Measurements from ENCODE around the gene GPR162. TPM values are rescaled to one million over a fixed set of nuclear protein-coding genes. Genes with fewer than 3 reads are reported as not detected.

GPR162 gene
- total and polyA plus RNA-seq, 11 donors = 1.8 to 7.7 (median 3.0) TPM

- Histone ChIP-seq H3K27ac (no peak overlapping the region), H3K27me3 (no peaks in the 10 kb centered on the region), H3K9me3 (no peaks in the 10 kb centered on the region), H3K4me1 (no peaks in the 10 kb centered on the region), H3K36me3 (peaks cover 4 to 100% (median 95%) of the 10 kb centered on the region in 9 donors), H3K4me3 (no peak overlapping the region)
- intact Hi-C loops (cut with DNase I) = loop anchor here in 1 of 10 donors (10.0 kb wide), 1 partner anchor 105 kb away; no protein-coding TSS in a partner anchor
- ATAC-seq (no peak), DNase-seq (peak in 1 of 5 donors; percentile 10)
- 93 to 97% (median 97%) methylated on average over 8 to 9 of the region's 9 CpGs for WGBS, 4 donors
- no peak for TF ChIP-seq POLR2A (IDR thresholded peaks at IDR 0.05)
- TF ChIP-seq, protein P1, sequence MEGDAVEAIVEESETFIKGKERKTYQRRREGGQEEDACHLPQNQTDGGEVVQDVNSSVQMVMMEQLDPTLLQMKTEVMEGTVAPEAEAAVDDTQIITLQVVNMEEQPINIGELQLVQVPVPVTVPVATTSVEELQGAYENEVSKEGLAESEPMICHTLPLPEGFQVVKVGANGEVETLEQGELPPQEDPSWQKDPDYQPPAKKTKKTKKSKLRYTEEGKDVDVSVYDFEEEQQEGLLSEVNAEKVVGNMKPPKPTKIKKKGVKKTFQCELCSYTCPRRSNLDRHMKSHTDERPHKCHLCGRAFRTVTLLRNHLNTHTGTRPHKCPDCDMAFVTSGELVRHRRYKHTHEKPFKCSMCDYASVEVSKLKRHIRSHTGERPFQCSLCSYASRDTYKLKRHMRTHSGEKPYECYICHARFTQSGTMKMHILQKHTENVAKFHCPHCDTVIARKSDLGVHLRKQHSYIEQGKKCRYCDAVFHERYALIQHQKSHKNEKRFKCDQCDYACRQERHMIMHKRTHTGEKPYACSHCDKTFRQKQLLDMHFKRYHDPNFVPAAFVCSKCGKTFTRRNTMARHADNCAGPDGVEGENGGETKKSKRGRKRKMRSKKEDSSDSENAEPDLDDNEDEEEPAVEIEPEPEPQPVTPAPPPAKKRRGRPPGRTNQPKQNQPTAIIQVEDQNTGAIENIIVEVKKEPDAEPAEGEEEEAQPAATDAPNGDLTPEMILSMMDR (IDR thresholded peaks at IDR 0.05) = no peak
Observed at GRCh38 chr12:6860116-6860515, 38.5 kb downstream of the GPR162 start.

DNA sequence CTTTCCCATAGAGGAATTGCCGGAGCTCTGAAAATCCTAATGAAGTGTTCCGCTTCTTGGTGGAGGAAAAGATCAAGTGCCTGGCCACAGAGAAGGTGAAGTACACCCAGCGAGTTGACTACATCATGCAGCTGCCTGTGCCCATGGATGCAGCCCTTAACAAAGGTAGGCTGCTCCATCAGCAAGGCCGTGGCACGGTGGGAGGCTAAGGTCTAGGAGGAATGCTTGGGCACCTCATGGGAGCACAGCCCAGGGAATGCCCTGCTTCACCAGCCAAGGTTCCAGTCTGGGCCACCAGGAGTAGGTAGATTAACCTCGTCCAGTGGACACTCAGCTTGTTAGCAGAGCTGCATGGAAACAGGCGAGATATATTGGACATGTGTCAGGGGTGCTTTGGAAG, 39.3 kb downstream of the GPR162 start:
- no peaks in the 10 kb centered on the region for H3K27me3 ChIP-seq
- ATAC-seq (no peak), DNase-seq (no peak)
- H3K27ac ChIP-seq = no peak overlapping the region
- no peak for TF ChIP-seq POLR2A (IDR thresholded peaks at IDR 0.05)
- H3K4me1 ChIP-seq = no peaks in the 10 kb centered on the region
- H3K36me3 ChIP-seq = peaks cover 4 to 100% (median 96%) of the 10 kb centered on the region in 9 donors
- no peaks in the 10 kb centered on the region for H3K9me3 ChIP-seq
- intact Hi-C loops (cut with DNase I) = loop anchor here in 1 of 10 donors (10.0 kb wide), 1 partner anchor 104 kb away; no protein-coding TSS in a partner anchor
- no peak overlapping the region for H3K4me3 ChIP-seq
- 93 to 97% (median 96%) methylated on average over 7 of the region's 7 CpGs for WGBS, 4 donors

DNA sequence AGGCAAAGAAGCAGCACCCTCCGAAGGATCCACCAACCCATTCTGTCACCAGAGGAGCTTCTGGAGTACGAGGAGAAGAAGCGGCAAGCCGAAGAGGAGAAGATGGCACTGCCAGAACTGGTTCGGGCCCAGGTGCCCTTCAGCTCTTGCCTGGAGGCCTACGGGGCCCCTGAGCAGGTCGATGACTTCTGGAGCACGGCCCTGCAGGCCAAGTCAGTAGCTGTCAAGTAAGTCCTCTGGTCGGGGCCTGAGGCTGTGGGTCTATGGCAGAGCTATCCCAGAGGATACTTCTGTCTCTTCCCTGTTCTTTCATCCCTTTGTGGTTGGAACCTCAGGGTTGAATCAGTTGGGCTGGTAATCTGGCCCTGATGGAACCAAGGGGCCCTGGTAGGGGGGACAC, 39.8 kb downstream of the GPR162 start:
- no peaks in the 10 kb centered on the region for H3K9me3 ChIP-seq
- 91 to 96% (median 93%) methylated on average over 9 of the region's 9 CpGs for WGBS, 4 donors
- peaks cover 4 to 96% (median 92%) of the 10 kb centered on the region in 9 donors for H3K36me3 ChIP-seq
- intact Hi-C loops (cut with DNase I) = loop anchor here in 1 of 10 donors (10.0 kb wide), 1 partner anchor 103 kb away; no protein-coding TSS in a partner anchor
- peaks cover 0 to under 1% (median 0%) of the 10 kb centered on the region in 12 donors for H3K4me1 ChIP-seq
- TF ChIP-seq POLR2A (IDR thresholded peaks at IDR 0.05) = no peak
- TF ChIP-seq, protein P1 (IDR thresholded peaks at IDR 0.05) = no peak
- H3K27ac ChIP-seq = no peak overlapping the region
- no peak overlapping the region for H3K4me3 ChIP-seq
- ATAC-seq (no peak), DNase-seq (no peak)
- no peaks in the 10 kb centered on the region for H3K27me3 ChIP-seq

- ATAC-seq (no peak), DNase-seq (no peak)
- intact Hi-C loops (cut with DNase I) = loop anchor here in 1 of 10 donors (10.0 kb wide), 1 partner anchor 102 kb away; no protein-coding TSS in a partner anchor
- peaks cover 0 to 7% (median 5%) of the 10 kb centered on the region in 12 donors for H3K4me1 ChIP-seq
- TF ChIP-seq, protein P1 (IDR thresholded peaks at IDR 0.05) = no peak
- TF ChIP-seq POLR2A (IDR thresholded peaks at IDR 0.05) = no peak
- 92 to 95% (median 92%) methylated on average over 11 of the region's 11 CpGs for WGBS, 4 donors
- no peaks in the 10 kb centered on the region for H3K27me3 ChIP-seq
- peaks cover 4 to 79% (median 76%) of the 10 kb centered on the region in 9 donors for H3K36me3 ChIP-seq
- H3K9me3 ChIP-seq = no peaks in the 10 kb centered on the region
- H3K27ac ChIP-seq = no peak overlapping the region
- H3K4me3 ChIP-seq = no peak overlapping the region
Observed at GRCh38 chr12:6863033-6863432, 41.4 kb downstream of the GPR162 start.

Measured in heart left ventricle (tissue), 16 donors.